Adipocyte (in vitro differentiated cells): ENCODE data around the gene LRRC45.

Experiments
- DNase-seq: peaks from one replicate; pipeline ENCODE4 v3.0.0-alpha.2; 2015; ENCODE audit warnings: low read depth
- H3K27me3 ChIP-seq: replicated peaks from 2 replicates; pipeline ENCODE4 v1.7.0; 2013; ENCODE audit warnings: mild to moderate bottlenecking, low read length, moderate library complexity; ENCODE audit not compliant: control insufficient read depth, insufficient read depth
- H3K36me3 ChIP-seq: 2 replicates; pipeline ENCODE4 v1.7.0; 2013; ENCODE audit warnings: low read length, mild to moderate bottlenecking, moderate library complexity; ENCODE audit not compliant: control insufficient read depth, insufficient read depth, severe bottlenecking
- H3K4me1 ChIP-seq: 2 replicates; pipeline ENCODE4 v1.7.0; 2013; ENCODE audit warnings: mild to moderate bottlenecking, low read length, moderate library complexity; ENCODE audit not compliant: control insufficient read depth, insufficient read depth
- H3K4me3 ChIP-seq: 2 replicates; pipeline ENCODE4 v1.7.0; 2013; ENCODE audit warnings: mild to moderate bottlenecking, low read length, moderate library complexity
- H3K9ac ChIP-seq: 2 replicates; pipeline ENCODE4 v1.7.0; 2013; ENCODE audit warnings: mild to moderate bottlenecking, low read length, moderate library complexity
- H3K9me3 ChIP-seq: 2 replicates; pipeline ENCODE4 v1.7.0; 2013; ENCODE audit warnings: mild to moderate bottlenecking, low read length, moderate library complexity; ENCODE audit not compliant: control insufficient read depth

The LRRC45 gene

DNA sequence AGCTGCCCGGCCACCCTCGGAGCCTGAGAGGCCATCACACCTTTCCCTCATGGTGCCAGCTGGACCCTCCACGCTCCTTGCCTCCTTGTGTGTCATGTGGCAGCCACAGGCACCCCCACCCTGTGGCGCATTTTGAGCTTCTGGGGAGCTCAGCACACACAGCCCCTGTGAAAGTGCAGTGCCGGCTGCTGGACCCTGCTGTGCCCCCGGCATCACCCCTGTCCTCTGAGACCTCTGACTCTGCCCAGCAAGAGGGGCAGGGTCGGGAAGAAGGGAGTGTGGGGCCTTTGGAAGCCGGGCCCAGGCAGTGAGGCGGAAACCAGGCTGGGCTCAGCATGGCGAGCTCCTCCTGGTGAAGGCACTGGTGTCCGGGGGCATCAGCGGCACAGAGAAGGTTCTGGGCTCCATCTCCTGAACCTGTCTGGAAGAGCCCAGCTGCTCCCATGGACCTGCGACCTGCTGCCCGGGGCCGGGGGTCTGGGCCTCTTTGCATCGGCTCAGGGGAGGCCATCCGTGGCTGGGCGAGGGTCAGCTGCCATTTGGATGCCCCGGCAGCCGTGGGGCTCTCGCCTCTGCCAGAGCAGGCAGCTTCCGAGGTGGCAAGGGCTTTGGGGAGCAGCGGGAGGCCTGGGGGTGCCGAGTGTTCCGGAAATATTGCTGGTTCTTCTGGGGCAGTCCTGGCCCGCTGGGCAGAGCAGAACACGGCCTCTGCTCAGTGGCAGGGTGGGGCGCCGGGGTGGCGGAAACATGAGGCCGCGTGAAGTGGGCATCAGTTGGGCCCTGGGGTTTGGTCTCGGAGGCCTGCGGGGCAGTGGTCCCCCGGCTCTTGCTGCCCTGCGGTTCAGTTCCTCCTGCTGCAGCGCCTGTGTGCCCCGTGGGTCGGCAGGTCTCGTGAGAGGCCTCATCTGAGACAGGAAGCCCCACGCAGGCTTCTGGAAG lies 18.3 kb upstream of the LRRC45 start:
- H3K4me1 ChIP-seq = peaks cover 26% of the 10 kb centered on the region
- H3K9me3 ChIP-seq = no peaks in the 10 kb centered on the region
- H3K36me3 ChIP-seq = no peaks in the 10 kb centered on the region
- H3K9ac ChIP-seq = peak overlapping the region; percentile 42
- no peak overlapping the region for H3K4me3 ChIP-seq
- H3K27me3 ChIP-seq = no peaks in the 10 kb centered on the region
- no peak for DNase-seq

DNA sequence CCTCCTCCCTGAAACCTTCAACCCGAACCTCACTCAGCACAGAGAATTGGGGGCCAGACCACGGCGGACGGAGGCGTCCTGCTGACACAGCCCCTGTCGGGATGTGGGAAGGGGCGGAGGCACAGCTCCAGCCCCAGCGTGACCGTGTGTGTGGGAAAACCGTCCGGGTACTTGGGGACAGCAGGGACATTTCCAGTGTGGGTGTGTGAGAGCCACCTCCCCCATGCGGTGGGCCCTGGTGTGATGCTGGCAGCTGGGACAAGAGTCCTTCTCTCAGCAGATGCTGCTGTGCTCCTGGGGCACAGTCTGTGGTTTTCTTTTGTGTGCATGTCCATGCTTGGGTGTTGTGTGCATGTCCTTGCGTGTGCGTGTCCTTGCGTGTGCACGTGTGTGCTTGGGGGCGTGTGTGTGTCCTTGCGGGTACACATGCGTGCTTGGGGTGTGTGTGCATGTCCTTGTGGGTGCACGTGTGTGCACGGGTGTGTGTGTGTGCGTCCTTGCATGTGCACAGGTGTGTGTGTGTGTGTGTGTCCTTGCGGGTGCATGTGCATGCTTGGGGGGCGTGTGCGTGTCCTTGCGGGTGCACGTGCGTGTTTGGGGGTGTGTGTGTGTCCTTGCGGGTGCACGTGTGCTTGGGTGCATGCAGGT lies 17.3 kb upstream of the LRRC45 start:
- Histone ChIP-seq H3K4me1 (peaks cover 26% of the 10 kb centered on the region), H3K27me3 (no peaks in the 10 kb centered on the region), H3K9ac (no peak overlapping the region), H3K4me3 (no peak overlapping the region), H3K9me3 (no peaks in the 10 kb centered on the region), H3K36me3 (no peaks in the 10 kb centered on the region)
- DNase-seq = no peak

GRCh38 chr17:82006468-82007227 lies 16.5 kb upstream of the LRRC45 start:
- no peak overlapping the region for H3K9ac ChIP-seq
- DNase-seq = no peak
- H3K27me3 ChIP-seq = no peaks in the 10 kb centered on the region
- peaks cover 26% of the 10 kb centered on the region for H3K4me1 ChIP-seq
- no peaks in the 10 kb centered on the region for H3K9me3 ChIP-seq
- no peak overlapping the region for H3K4me3 ChIP-seq
- H3K36me3 ChIP-seq = peaks cover 3% of the 10 kb centered on the region

DNA sequence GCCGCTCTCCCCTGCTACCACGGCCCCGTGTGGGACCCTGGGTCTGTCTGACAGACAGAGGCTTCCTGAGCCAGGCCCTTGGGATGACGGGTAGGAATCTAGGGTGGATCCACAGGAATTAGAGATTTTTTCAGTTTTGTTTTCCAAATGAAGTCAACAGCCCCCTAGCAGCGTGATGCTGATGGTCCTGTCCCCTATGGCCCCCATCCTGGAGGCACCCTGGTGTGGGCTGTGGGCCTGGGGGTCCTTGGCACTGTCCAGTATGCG lies 15.9 kb upstream of the LRRC45 start:
- DNase-seq = no peak
- Histone ChIP-seq H3K4me1 (peaks cover 26% of the 10 kb centered on the region), H3K4me3 (no peak overlapping the region), H3K36me3 (peaks cover 4% of the 10 kb centered on the region), H3K9ac (no peak overlapping the region), H3K27me3 (no peaks in the 10 kb centered on the region), H3K9me3 (no peaks in the 10 kb centered on the region)

- Histone ChIP-seq H3K4me1 (peaks cover 26% of the 10 kb centered on the region), H3K36me3 (peaks cover 4% of the 10 kb centered on the region), H3K4me3 (no peak overlapping the region), H3K27me3 (no peaks in the 10 kb centered on the region), H3K9ac (no peak overlapping the region), H3K9me3 (no peaks in the 10 kb centered on the region)
- no peak for DNase-seq
Observed at GRCh38 chr17:82007495-82008257, 15.4 kb upstream of the LRRC45 start.

GRCh38 chr17:82008258-82008940 lies 14.7 kb upstream of the LRRC45 start:
- no peak for DNase-seq
- Histone ChIP-seq H3K9ac (no peak overlapping the region), H3K4me1 (peaks cover 19% of the 10 kb centered on the region), H3K36me3 (peaks cover 4% of the 10 kb centered on the region), H3K4me3 (no peak overlapping the region), H3K27me3 (no peaks in the 10 kb centered on the region), H3K9me3 (no peaks in the 10 kb centered on the region)

DNA sequence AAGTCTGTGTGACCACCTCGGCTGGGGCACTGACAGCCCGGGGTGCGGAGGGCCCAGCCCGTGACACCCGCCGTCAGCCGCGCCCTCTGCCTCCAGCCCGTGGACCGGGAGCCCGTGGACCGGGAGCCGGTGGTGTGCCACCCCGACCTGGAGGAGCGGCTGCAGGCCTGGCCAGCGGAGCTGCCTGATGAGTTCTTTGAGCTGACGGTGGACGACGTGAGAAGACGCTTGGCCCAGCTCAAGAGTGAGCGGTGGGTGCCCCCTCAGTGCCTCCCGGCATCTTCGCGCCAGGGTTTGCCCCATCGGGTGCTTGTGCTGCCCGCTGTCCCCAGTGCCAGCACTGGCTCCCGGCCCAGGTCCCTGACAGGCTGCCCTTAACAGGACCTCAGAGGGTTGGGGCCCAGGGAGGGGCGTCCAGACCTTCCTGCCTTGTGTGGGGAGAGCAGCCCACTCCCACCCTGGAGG lies 14.1 kb upstream of the LRRC45 start:
- Histone ChIP-seq H3K4me3 (no peak overlapping the region), H3K36me3 (peaks cover 4% of the 10 kb centered on the region), H3K9me3 (no peaks in the 10 kb centered on the region), H3K4me1 (peaks cover 15% of the 10 kb centered on the region), H3K27me3 (no peaks in the 10 kb centered on the region), H3K9ac (no peak overlapping the region)
- DNase-seq = no peak

GRCh38 chr17:82009413-82009812 lies 13.7 kb upstream of the LRRC45 start:
- no peak for DNase-seq
- Histone ChIP-seq H3K9ac (no peak overlapping the region), H3K4me1 (peaks cover 10% of the 10 kb centered on the region), H3K27me3 (no peaks in the 10 kb centered on the region), H3K36me3 (peaks cover 4% of the 10 kb centered on the region), H3K4me3 (no peak overlapping the region), H3K9me3 (no peaks in the 10 kb centered on the region)

DNA sequence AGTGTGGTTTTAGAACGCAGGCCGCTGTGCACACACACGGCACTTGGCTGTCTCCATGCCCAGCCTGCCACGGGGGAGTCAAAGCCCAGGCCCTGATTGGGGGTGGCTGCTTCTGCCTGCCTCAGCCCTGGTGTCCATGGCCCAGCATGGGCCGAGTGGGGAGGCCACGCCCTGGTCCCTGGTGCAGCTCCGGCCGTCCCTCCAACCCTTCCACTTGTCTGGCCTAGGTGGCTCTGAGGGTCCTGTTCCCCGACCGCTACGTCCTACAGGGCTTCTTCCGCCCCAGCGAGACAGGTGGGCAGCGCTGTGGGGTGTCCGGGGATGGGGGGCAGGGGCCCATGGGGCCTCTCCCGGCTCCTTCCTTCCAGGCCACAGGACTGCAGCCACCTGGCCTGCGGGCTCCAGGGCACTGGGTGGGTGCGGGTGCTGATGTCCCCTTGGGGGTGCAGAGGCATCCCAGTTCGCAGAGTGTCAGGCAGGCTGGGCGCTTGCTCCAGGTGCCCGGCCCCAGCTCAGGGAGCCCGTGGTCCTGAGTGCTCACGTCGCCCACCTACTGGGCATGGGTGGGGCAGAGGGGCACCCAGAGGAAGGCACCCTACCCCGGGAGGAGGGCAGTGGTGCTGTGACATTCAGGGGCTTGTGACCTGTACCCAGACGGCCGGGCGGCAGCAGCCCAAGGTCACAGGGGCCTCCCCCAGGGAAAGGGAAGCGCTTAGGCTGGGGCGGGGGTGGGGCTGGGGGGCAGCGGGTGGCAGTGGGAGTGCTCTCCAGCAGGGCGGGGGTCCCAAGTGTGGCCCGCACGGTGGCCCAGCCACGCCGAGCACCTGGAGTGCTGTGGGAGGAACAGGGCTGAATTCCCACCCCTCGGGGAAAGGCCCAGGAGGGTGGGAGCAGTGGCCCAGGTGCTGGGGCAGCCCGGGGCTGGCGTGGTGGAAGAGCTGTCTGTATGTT lies 12.3 kb upstream of the LRRC45 start:
- Histone ChIP-seq H3K9ac (no peak overlapping the region), H3K9me3 (no peaks in the 10 kb centered on the region), H3K36me3 (peaks cover 4% of the 10 kb centered on the region), H3K4me1 (peaks cover 8% of the 10 kb centered on the region), H3K27me3 (no peaks in the 10 kb centered on the region), H3K4me3 (no peak overlapping the region)
- DNase-seq = no peak
